Memory B cell (primary cell): ENCODE measurements around the gene KBTBD13.
"Not testable (repeated sequence)": the region's sequence is repeated elsewhere in the genome, so short reads cannot be mapped to it uniquely, and the experiment has no call there.

ENCODE experiments used
- ATAC-seq: fragments of 150-1000 bp; cut with Tn5 transposase; 2 replicates; pipeline ENCODE4 v1.10.0; 2021; ENCODE audit warnings: low read depth, mild to moderate bottlenecking, moderate library complexity
- DNase-seq, 2 donors: peaks; one replicate each; pipeline ENCODE4 v3.0.0; 2022; ENCODE audit warnings: low spot score in 2 of 2
- H3K27ac Mint-ChIP-seq: one replicate; pipeline ENCODE4 v1.8.0; 2022; ENCODE audit warnings: mild to moderate bottlenecking, moderate library complexity, mixed read lengths
- H3K27me3 Mint-ChIP-seq: one replicate; pipeline ENCODE4 v1.8.0; 2022; ENCODE audit warnings: mixed read lengths
- H3K36me3 Mint-ChIP-seq: one replicate; pipeline ENCODE4 v1.8.0; 2022; ENCODE audit warnings: mild to moderate bottlenecking, mixed read lengths
- H3K4me1 Mint-ChIP-seq: one replicate; pipeline ENCODE4 v1.8.0; 2022; ENCODE audit warnings: mixed read lengths
- H3K4me3 Mint-ChIP-seq: one replicate; pipeline ENCODE4 v1.8.0; 2022; ENCODE audit warnings: mild to moderate bottlenecking, moderate library complexity, mixed read lengths
- H3K9me3 Mint-ChIP-seq: one replicate; pipeline ENCODE4 v1.8.0; 2022; ENCODE audit warnings: mixed read lengths

The KBTBD13 gene

GRCh38 chr15:65041787-65042186 lies 34.8 kb upstream of the KBTBD13 start:
- no peaks in the 10 kb centered on the region for H3K9me3 Mint-ChIP-seq
- H3K27me3 Mint-ChIP-seq = peaks cover 4% of the 10 kb centered on the region
- DNase-seq (no peak), ATAC-seq (no peak)
- no peak overlapping the region for H3K4me3 Mint-ChIP-seq
- no peak overlapping the region for H3K27ac Mint-ChIP-seq
- no peaks in the 10 kb centered on the region for H3K4me1 Mint-ChIP-seq
- H3K36me3 Mint-ChIP-seq = no peaks in the 10 kb centered on the region

GRCh38 chr15:65042776-65043327 lies 33.7 kb upstream of the KBTBD13 start:
- Mint-ChIP-seq H3K27ac (no peak overlapping the region), H3K9me3 (no peaks in the 10 kb centered on the region), H3K36me3 (no peaks in the 10 kb centered on the region), H3K4me1 (no peaks in the 10 kb centered on the region), H3K27me3 (peaks cover 4% of the 10 kb centered on the region), H3K4me3 (no peak overlapping the region)
- no peak for ATAC-seq
- DNase-seq = no peak

- ATAC-seq, DNase-seq, H3K9me3 Mint-ChIP-seq, H3K36me3 Mint-ChIP-seq, H3K4me3 Mint-ChIP-seq, H3K27ac Mint-ChIP-seq, H3K27me3 Mint-ChIP-seq, H3K4me1 Mint-ChIP-seq: not testable (repeated sequence)
Measured at GRCh38 chr15:65044218-65044617, 32.3 kb upstream of the KBTBD13 start.

GRCh38 chr15:65044724-65045481 lies 31.6 kb upstream of the KBTBD13 start, which contains the start of gene SLC51B:
Gene SLC51B (plus strand): TSS chr15:65045387. CDS start chr15:65050005, 4,618 bp downstream.
- ATAC-seq (no peak), DNase-seq (no peak)
- Mint-ChIP-seq H3K36me3 (no peaks in the 10 kb centered on the region), H3K4me3 (no peak within 1 kb of the TSS), H3K27ac (no peak within 1 kb of the TSS), H3K4me1 (peaks cover 7% of the 10 kb centered on the region), H3K9me3 (no peaks in the 10 kb centered on the region), H3K27me3 (peaks cover 4% of the 10 kb centered on the region)

GRCh38 chr15:65048241-65048640 lies 28.3 kb upstream of the KBTBD13 start:
- Mint-ChIP-seq H3K4me1 (peaks cover 13% of the 10 kb centered on the region), H3K4me3 (no peak overlapping the region), H3K27ac (no peak overlapping the region), H3K36me3 (no peaks in the 10 kb centered on the region), H3K27me3 (peaks cover 1% of the 10 kb centered on the region), H3K9me3 (no peaks in the 10 kb centered on the region)
- no peak for DNase-seq
- ATAC-seq = no peak

GRCh38 chr15:65049418-65049840 lies 27.1 kb upstream of the KBTBD13 start:
- Mint-ChIP-seq H3K27ac (peak overlapping the region; percentile 48), H3K27me3 (peaks cover 1% of the 10 kb centered on the region), H3K36me3 (no peaks in the 10 kb centered on the region), H3K4me3 (peak overlapping the region; percentile 79), H3K9me3 (no peaks in the 10 kb centered on the region), H3K4me1 (peaks cover 13% of the 10 kb centered on the region)
- DNase-seq = peak; percentile 85 to 89
- ATAC-seq = peak; percentile 99

GRCh38 chr15:65050270-65050669 lies 26.3 kb upstream of the KBTBD13 start:
- no peaks in the 10 kb centered on the region for H3K9me3 Mint-ChIP-seq
- peaks cover 1% of the 10 kb centered on the region for H3K27me3 Mint-ChIP-seq
- peaks cover 13% of the 10 kb centered on the region for H3K4me1 Mint-ChIP-seq
- peak overlapping the region; percentile 79 for H3K4me3 Mint-ChIP-seq
- H3K27ac Mint-ChIP-seq = peak overlapping the region; percentile 48
- ATAC-seq (no peak), DNase-seq (no peak)
- H3K36me3 Mint-ChIP-seq = no peaks in the 10 kb centered on the region

GRCh38 chr15:65051266-65051665 lies 25.3 kb upstream of the KBTBD13 start:
- peaks cover 4% of the 10 kb centered on the region for H3K27me3 Mint-ChIP-seq
- no peak overlapping the region for H3K4me3 Mint-ChIP-seq
- no peaks in the 10 kb centered on the region for H3K9me3 Mint-ChIP-seq
- DNase-seq = no peak
- H3K36me3 Mint-ChIP-seq = no peaks in the 10 kb centered on the region
- no peak overlapping the region for H3K27ac Mint-ChIP-seq
- peaks cover 13% of the 10 kb centered on the region for H3K4me1 Mint-ChIP-seq
- ATAC-seq = no peak

- no peak for DNase-seq
- H3K27me3 Mint-ChIP-seq = peaks cover 2% of the 10 kb centered on the region
- H3K4me3 Mint-ChIP-seq = no peak overlapping the region
- peaks cover 13% of the 10 kb centered on the region for H3K4me1 Mint-ChIP-seq
- H3K9me3 Mint-ChIP-seq = no peaks in the 10 kb centered on the region
- no peak overlapping the region for H3K27ac Mint-ChIP-seq
- no peak for ATAC-seq
- H3K36me3 Mint-ChIP-seq = no peaks in the 10 kb centered on the region
Measured at GRCh38 chr15:65052956-65053355, 23.6 kb upstream of the KBTBD13 start.

- DNase-seq (peak; percentile 49 to 59), ATAC-seq (peak; percentile 44)
- no peak overlapping the region for H3K4me3 Mint-ChIP-seq
- H3K27ac Mint-ChIP-seq = no peak overlapping the region
- peaks cover 2% of the 10 kb centered on the region for H3K27me3 Mint-ChIP-seq
- no peaks in the 10 kb centered on the region for H3K36me3 Mint-ChIP-seq
- H3K9me3 Mint-ChIP-seq = no peaks in the 10 kb centered on the region
- peaks cover 9% of the 10 kb centered on the region for H3K4me1 Mint-ChIP-seq
Measured at GRCh38 chr15:65054333-65055200, 22.0 kb upstream of the KBTBD13 start.

- H3K27ac Mint-ChIP-seq = no peak overlapping the region
- H3K9me3 Mint-ChIP-seq = no peaks in the 10 kb centered on the region
- DNase-seq = no peak
Measured at GRCh38 chr15:65055201-65055870, 21.2 kb upstream of the KBTBD13 start.

GRCh38 chr15:65056106-65056505 lies 20.4 kb upstream of the KBTBD13 start:
- no peak for DNase-seq
- H3K4me1 Mint-ChIP-seq = no peaks in the 10 kb centered on the region
- H3K27ac Mint-ChIP-seq = no peak overlapping the region
- no peaks in the 10 kb centered on the region for H3K36me3 Mint-ChIP-seq
- H3K4me3 Mint-ChIP-seq = no peak overlapping the region
- no peak for ATAC-seq
- peaks cover 2% of the 10 kb centered on the region for H3K27me3 Mint-ChIP-seq
- no peaks in the 10 kb centered on the region for H3K9me3 Mint-ChIP-seq

More at GRCh38 chr15:65055201-65055870, 21.2 kb upstream of the KBTBD13 start:
- H3K36me3 Mint-ChIP-seq = no peaks in the 10 kb centered on the region
- no peak overlapping the region for H3K4me3 Mint-ChIP-seq
- peaks cover 2% of the 10 kb centered on the region for H3K27me3 Mint-ChIP-seq
- H3K4me1 Mint-ChIP-seq = peaks cover 1% of the 10 kb centered on the region
- ATAC-seq = no peak

GRCh38 chr15:65056868-65057548 lies 19.5 kb upstream of the KBTBD13 start:
- H3K27me3 Mint-ChIP-seq = peaks cover 2% of the 10 kb centered on the region
- no peaks in the 10 kb centered on the region for H3K36me3 Mint-ChIP-seq
- ATAC-seq = no peak
- H3K27ac Mint-ChIP-seq = no peak overlapping the region
- H3K4me3 Mint-ChIP-seq = no peak overlapping the region
- no peaks in the 10 kb centered on the region for H3K4me1 Mint-ChIP-seq
- H3K9me3 Mint-ChIP-seq = no peaks in the 10 kb centered on the region
- no peak for DNase-seq
